BJ (cell line): ENCODE measurements around the gene TXNDC2. TPM values are rescaled to one million over a fixed set of nuclear protein-coding genes. Genes with fewer than 3 reads are reported as not detected.
A peak's percentile ranks its signal among the peaks of the same experiment; 100 is the strongest.
"Not testable (repeated sequence)": the region's sequence is repeated elsewhere in the genome, so short reads cannot be mapped to it uniquely, and the experiment has no call there.

Source experiments
- CTCF ChIA-PET: fragments of 350-600 bp; formaldehyde crosslinking; extraction: SDS; loops from one replicate; lab custom pipeline; 2021; ENCODE audit warnings: antibody characterized with exemption, inconsistent platforms; lab: Yijun Ruan, JAX
- POLR2A ChIA-PET: fragments of 300-600 bp; sonication (Branson Sonifier 250); formaldehyde crosslinking; extraction: SDS; loops from one replicate; lab custom pipeline; 2021; ENCODE audit warnings: antibody characterized with exemption; lab: Charles Lee
- DNase-seq: peaks from one replicate; pipeline ENCODE4 v3.0.0-alpha.2; 2011; ENCODE audit warnings: low read depth
- H3K27me3 ChIP-seq: 2 replicates; pipeline ENCODE4 v1.6.0; 2011; ENCODE audit warnings: low read length; ENCODE audit not compliant: control insufficient read depth, insufficient read depth
- H3K36me3 ChIP-seq: 2 replicates; pipeline ENCODE4 v1.5.1; 2011; ENCODE audit warnings: low read length; ENCODE audit not compliant: control insufficient read depth, insufficient read depth
- H3K4me3 ChIP-seq: 2 replicates; pipeline ENCODE4 v1.5.1; 2011; ENCODE audit warnings: low read depth, mild to moderate bottlenecking, control low read depth, low read length
- CTCF ChIP-seq: IDR thresholded peaks from 2 replicates; pipeline ENCODE4 v1.5.1; 2011; ENCODE audit warnings: low read depth, mild to moderate bottlenecking, control low read depth, inconsistent platforms, low read length, moderate library complexity; ENCODE audit not compliant: insufficient read depth
- polyA plus RNA-seq: library from polyadenylated mRNA; depleted of rRNA; stranded (reverse); fragments of >200 nt; gene quantifications from 2 replicates; pipeline ENCODE4 v1.2.3, GENCODE V29; 2011

Gene TXNDC2
- polyA plus RNA-seq, 1 experiment, result 0.20 TPM

DNA sequence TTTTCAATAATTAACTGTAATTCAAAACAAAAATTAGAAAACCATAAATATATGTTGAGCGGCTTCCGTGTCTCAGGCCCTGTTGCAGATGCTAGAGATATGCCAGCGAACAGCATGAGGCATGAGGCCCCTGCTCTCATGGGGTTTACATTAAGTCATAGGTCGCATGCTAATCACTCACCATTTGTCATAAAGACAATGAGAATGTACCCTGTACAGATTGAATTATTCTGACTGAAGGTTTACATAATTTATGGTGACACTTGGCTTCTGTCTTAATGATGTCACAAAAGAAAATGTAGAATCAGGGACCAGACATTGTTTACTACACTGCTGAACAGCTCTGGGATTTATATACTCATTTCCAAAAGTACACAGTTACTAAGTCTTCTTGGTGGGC, 22.1 kb downstream of the TXNDC2 start:
- POLR2A ChIA-PET, result interaction anchor here (0.6 kb wide), 1 partner anchor 39 kb away, joined by 3 read pairs; no protein-coding TSS in a partner anchor
- no peaks in the 10 kb centered on the region for H3K36me3 ChIP-seq
- CTCF ChIA-PET, result no interaction called here
- no peaks in the 10 kb centered on the region for H3K27me3 ChIP-seq
- H3K4me3 ChIP-seq, result no peak overlapping the region
- no peak for DNase-seq
- no peak for TF ChIP-seq CTCF

DNA sequence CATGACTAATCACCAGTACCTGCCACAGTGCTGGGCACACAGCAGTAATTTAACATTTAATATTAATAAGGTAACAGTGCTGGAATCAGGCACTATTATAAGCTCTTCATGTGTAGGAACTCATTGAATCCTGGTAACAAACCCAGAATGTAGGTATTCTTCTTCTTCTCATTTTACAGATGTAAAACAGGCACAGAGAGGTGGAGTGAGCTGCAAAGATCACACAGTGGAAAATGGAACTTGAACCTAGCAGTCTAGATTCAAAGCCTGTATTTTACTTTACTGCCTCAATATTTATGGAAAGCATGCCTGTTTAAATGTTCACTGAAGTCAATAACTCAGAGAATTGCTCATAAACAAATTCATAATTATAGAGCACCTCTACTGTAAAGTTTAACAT, 24.3 kb downstream of the TXNDC2 start:
- CTCF ChIA-PET, result no interaction called here
- no peak for DNase-seq
- H3K27me3 ChIP-seq, result no peaks in the 10 kb centered on the region
- no peak for TF ChIP-seq CTCF
- POLR2A ChIA-PET, result no interaction called here
- H3K4me3 ChIP-seq, result no peak overlapping the region
- H3K36me3 ChIP-seq, result no peaks in the 10 kb centered on the region

- no peak for DNase-seq
- ChIA-PET POLR2A (no interaction called here), CTCF (no interaction called here)
- H3K27me3 ChIP-seq, result no peaks in the 10 kb centered on the region
- H3K36me3 ChIP-seq, result no peaks in the 10 kb centered on the region
- no peak overlapping the region for H3K4me3 ChIP-seq
- TF ChIP-seq CTCF, result no peak
These were observed 24.9 kb downstream of the TXNDC2 start for GRCh38 chr18:9910661-9911060.

- Histone ChIP-seq H3K36me3 (no peaks in the 10 kb centered on the region), H3K27me3 (no peaks in the 10 kb centered on the region), H3K4me3 (no peak overlapping the region)
- CTCF ChIA-PET, result interaction anchor here (0.8 kb wide), 1 partner anchor 8 kb away, joined by 3 read pairs; no protein-coding TSS in a partner anchor
- no peak for TF ChIP-seq CTCF
- POLR2A ChIA-PET, result no interaction called here
- DNase-seq, result no peak
These were observed 25.5 kb downstream of the TXNDC2 start for GRCh38 chr18:9911226-9911625.

GRCh38 chr18:9912285-9912684, 26.5 kb downstream of the TXNDC2 start:
- CTCF ChIA-PET, result interaction anchor here (0.8 kb wide), 1 partner anchor 9 kb away, joined by 3 read pairs; no protein-coding TSS in a partner anchor

GRCh38 chr18:9913151-9913525, 27.4 kb downstream of the TXNDC2 start:
- DNase-seq, result no peak
- H3K4me3 ChIP-seq, result peak overlapping the region; percentile 92
- H3K36me3 ChIP-seq, result no peaks in the 10 kb centered on the region
- no peaks in the 10 kb centered on the region for H3K27me3 ChIP-seq
- ChIA-PET CTCF (interaction anchor here (0.6 to 1.0 kb wide), 4 partner anchors 11 to 568 kb away, joined by 3 to 4 read pairs (median 3); no protein-coding TSS in a partner anchor), POLR2A (interaction anchor here (0.6 to 0.7 kb wide), 2 partner anchors 36 to 392 kb away, joined by 3 to 4 read pairs; no protein-coding TSS in a partner anchor)
- no peak for TF ChIP-seq CTCF

More at GRCh38 chr18:9912285-9912684, 26.5 kb downstream of the TXNDC2 start:
- H3K27me3 ChIP-seq, DNase-seq, H3K36me3 ChIP-seq, H3K4me3 ChIP-seq, POLR2A ChIA-PET: not testable (repeated sequence)
